Sigmoid colon (tissue), 7 donors: ENCODE data around the gene C19orf53. TPM values are rescaled to one million over a fixed set of nuclear protein-coding genes. Genes with fewer than 3 reads are reported as not detected.

Experiments used
- DNase-seq: peaks from one replicate; pipeline ENCODE4 v3.0.0-alpha.2; 2019
- H3K27ac ChIP-seq, 4 donors: fragments of 200-600 bp; sonication (generic); one replicate each; pipeline ENCODE4 v1.5.1; 2016 to 2019; ENCODE audit warnings: mild to moderate bottlenecking in 1 of 4
- H3K27me3 ChIP-seq, 3 donors: fragments of 200-600 bp; sonication (generic); one replicate each; pipeline ENCODE4 v1.5.1; 2019; ENCODE audit warnings: mild to moderate bottlenecking in 1 of 3
- H3K36me3 ChIP-seq, 4 donors: fragments of 200-600 bp; sonication (generic); one replicate each; pipeline ENCODE4 v1.5.1; 2016 to 2019
- H3K4me1 ChIP-seq, 4 donors: fragments of 200-600 bp; sonication (generic); one replicate each; pipeline ENCODE4 v1.5.1; 2017 to 2019
- H3K4me3 ChIP-seq, 4 donors: fragments of 200-600 bp; sonication (generic); one replicate each; pipeline ENCODE4 v1.5.1; 2017 to 2019; ENCODE audit warnings: mild to moderate bottlenecking in 2 of 4, moderate library complexity in 1 of 4
- H3K9me3 ChIP-seq, 4 donors: fragments of 200-600 bp in 3 of 4; sonication (generic) in 3 of 4; one replicate each; pipeline versions ENCODE4 v1.5.1 to v1.6.1; 2013 to 2019
- CTCF ChIP-seq, 4 experiments: fragments of 450-650 bp in 3 of 4; fragments of 200-600 bp in 1 of 4; IDR thresholded peaks; one replicate each; pipeline ENCODE4 v1.5.1; 2016 to 2019; ENCODE audit warnings: antibody characterized with exemption in 4 of 4, mild to moderate bottlenecking in 3 of 4, moderate library complexity in 2 of 4
- EP300 ChIP-seq, 4 donors: sonication (generic); formaldehyde crosslinking; IDR thresholded peaks; one replicate each; pipeline ENCODE4 v1.6.1; 2017; ENCODE audit warnings: antibody characterized with exemption in 4 of 4
- POLR2A ChIP-seq, 2 donors: fragments of 450-650 bp; IDR thresholded peaks; one replicate each; pipeline ENCODE4 v1.6.1; 2016; ENCODE audit warnings: antibody characterized with exemption in 2 of 2, mild to moderate bottlenecking in 2 of 2, moderate library complexity in 2 of 2
- POLR2AphosphoS5 ChIP-seq, 4 donors: sonication (generic); formaldehyde crosslinking; IDR thresholded peaks; one replicate each; pipeline ENCODE4 v1.6.1; 2017; ENCODE audit warnings: antibody characterized with exemption in 4 of 4
- WGBS, 2 donors: extraction: QIAGEN DNeasy Blood & Tissue Kit; methylation state at CpG; one replicate each; pipeline ENCODE4 v1.1.7; 2013; 5-methylcytosine and 5-hydroxymethylcytosine counted together
- intact Hi-C: fragments of 100-400 bp; cut with DNase I; formaldehyde crosslinking; loops from one replicate; pipeline ENCODE4 v1.15.1; 2023
- polyA plus RNA-seq, 3 donors: library from polyadenylated mRNA; stranded (reverse); fragments of 200-250 nt; gene quantifications; one replicate each; pipeline ENCODE4 v1.2.3, GENCODE V29; 2013
- total RNA-seq, 4 donors: library from RNA; depleted of rRNA; stranded (reverse); fragments of >200 nt; gene quantifications; one replicate each; pipeline ENCODE4 v1.1.0, GENCODE V29; 2016
- donor health status: healthy with polysubstance abuse.
- donor health status: Bipolar disorder and iron deficiency.
- donor health status: healthy.

Gene C19orf53
- total and polyA plus RNA-seq, 7 donors = 105 to 229 (median 139) TPM

GRCh38 chr19:13807421-13808021 is 33.3 kb downstream of the C19orf53 start:
- peaks cover 0 to 6% (median 0%) of the 10 kb centered on the region in 4 donors for H3K4me1 ChIP-seq
- H3K27me3 ChIP-seq = no peaks in the 10 kb centered on the region
- TF ChIP-seq CTCF (IDR thresholded peaks at IDR 0.05) (no peak), POLR2AphosphoS5 (IDR thresholded peaks at IDR 0.05) (no peak), EP300 (IDR thresholded peaks at IDR 0.05) (no peak), POLR2A (IDR thresholded peaks at IDR 0.05) (no peak)
- no peak overlapping the region for H3K4me3 ChIP-seq
- no peak overlapping the region for H3K27ac ChIP-seq
- no peak for DNase-seq
- intact Hi-C loops = no loop called here
- 96 to 98% methylated on average over 3 of the region's 3 CpGs for WGBS, 2 donors
- peaks cover 0 to 15% (median 3%) of the 10 kb centered on the region in 4 donors for H3K36me3 ChIP-seq
- no peaks in the 10 kb centered on the region for H3K9me3 ChIP-seq

GRCh38 chr19:13808856-13809255 is 34.6 kb downstream of the C19orf53 start:
- TF ChIP-seq POLR2A (IDR thresholded peaks at IDR 0.05) (no peak), EP300 (IDR thresholded peaks at IDR 0.05) (no peak), POLR2AphosphoS5 (IDR thresholded peaks at IDR 0.05) (no peak), CTCF (IDR thresholded peaks at IDR 0.05) (no peak)
- Histone ChIP-seq H3K4me1 (peaks cover 0 to 6% (median 0%) of the 10 kb centered on the region in 4 donors), H3K27ac (no peak overlapping the region), H3K9me3 (no peaks in the 10 kb centered on the region), H3K27me3 (no peaks in the 10 kb centered on the region), H3K36me3 (peaks cover 0 to 20% (median 8%) of the 10 kb centered on the region in 4 donors), H3K4me3 (no peak overlapping the region)
- no peak for DNase-seq
- intact Hi-C loops = no loop called here
- WGBS, 2 donors = 96 to 97% methylated on average over 34 of the region's 34 CpGs

GRCh38 chr19:13812544-13812943 is 38.3 kb downstream of the C19orf53 start:
- intact Hi-C loops = no loop called here
- Histone ChIP-seq H3K36me3 (peaks cover 0 to 16% (median 8%) of the 10 kb centered on the region in 4 donors), H3K27me3 (no peaks in the 10 kb centered on the region), H3K4me1 (peaks cover 0 to 2% (median 0%) of the 10 kb centered on the region in 4 donors), H3K9me3 (no peaks in the 10 kb centered on the region), H3K4me3 (no peak overlapping the region), H3K27ac (no peak overlapping the region)
- WGBS, 2 donors = 91 to 95% methylated on average over 11 of the region's 11 CpGs
- no peak for DNase-seq
- TF ChIP-seq CTCF (IDR thresholded peaks at IDR 0.05) (no peak), POLR2A (IDR thresholded peaks at IDR 0.05) (no peak), POLR2AphosphoS5 (IDR thresholded peaks at IDR 0.05) (no peak), EP300 (IDR thresholded peaks at IDR 0.05) (no peak)

GRCh38 chr19:13813147-13813546 is 38.9 kb downstream of the C19orf53 start:
- intact Hi-C loops = no loop called here
- peaks cover 0 to 16% (median 8%) of the 10 kb centered on the region in 4 donors for H3K36me3 ChIP-seq
- 96 to 98% methylated on average over 2 of the region's 2 CpGs for whole genome bisulfite sequencing, 2 donors

More at GRCh38 chr19:13813147-13813546, 38.9 kb downstream of the C19orf53 start:
- no peak for TF ChIP-seq EP300 (IDR thresholded peaks at IDR 0.05)
- no peak for TF ChIP-seq POLR2A (IDR thresholded peaks at IDR 0.05)
- TF ChIP-seq POLR2AphosphoS5 (IDR thresholded peaks at IDR 0.05) = no peak
- no peak for TF ChIP-seq CTCF (IDR thresholded peaks at IDR 0.05)
- DNase-seq = no peak
- H3K27me3 ChIP-seq = no peaks in the 10 kb centered on the region
- H3K27ac ChIP-seq = no peak overlapping the region
- H3K4me3 ChIP-seq = no peak overlapping the region
- peaks cover 0 to 6% (median 0%) of the 10 kb centered on the region in 4 donors for H3K4me1 ChIP-seq
- no peaks in the 10 kb centered on the region for H3K9me3 ChIP-seq
